Hepatocyte (in vitro differentiated cells): ENCODE data around the gene SORBS2. TPM values are rescaled to one million over a fixed set of nuclear protein-coding genes. Genes with fewer than 3 reads are reported as not detected.
A peak's percentile ranks its signal among the peaks of the same experiment; 100 is the strongest.
"Not testable (repeated sequence)": the region's sequence is repeated elsewhere in the genome, so short reads cannot be mapped to it uniquely, and the experiment has no call there.

Experiments used
- DNase-seq: peaks from one replicate; pipeline ENCODE4 v3.0.0-alpha.2; 2016; ENCODE audit warnings: low spot score
- H2AFZ ChIP-seq: fragments of 200-600 bp; sonication (generic); 2 replicates; pipeline ENCODE4 v1.6.0; 2016; ENCODE audit warnings: antibody characterized with exemption, mild to moderate bottlenecking
- H3K27ac ChIP-seq: fragments of 200-600 bp; sonication (generic); 2 replicates; pipeline ENCODE4 v1.5.1; 2016; ENCODE audit warnings: mild to moderate bottlenecking
- H3K27me3 ChIP-seq: fragments of 200-600 bp; sonication (generic); 2 replicates; pipeline ENCODE4 v1.6.1; 2016
- H3K36me3 ChIP-seq: fragments of 200-600 bp; sonication (generic); replicated peaks from 2 replicates; pipeline ENCODE4 v1.5.1; 2016; ENCODE audit warnings: low read depth; ENCODE audit not compliant: insufficient read depth
- H3K4me1 ChIP-seq: fragments of 200-600 bp; sonication (generic); 2 replicates; pipeline ENCODE4 v1.5.1; 2016; ENCODE audit warnings: mild to moderate bottlenecking, moderate library complexity; ENCODE audit not compliant: insufficient read depth
- H3K4me2 ChIP-seq: fragments of 200-600 bp; sonication (generic); 2 replicates; pipeline ENCODE4 v1.6.0; 2016
- H3K4me3 ChIP-seq: fragments of 200-600 bp; sonication (generic); 2 replicates; pipeline ENCODE4 v1.5.1; 2016; ENCODE audit warnings: mild to moderate bottlenecking
- H3K79me2 ChIP-seq: fragments of 200-600 bp; sonication (generic); 2 replicates; pipeline ENCODE4 v1.6.0; 2017; ENCODE audit warnings: mild to moderate bottlenecking
- H3K9me2 ChIP-seq: fragments of 200-600 bp; sonication (generic); replicated peaks from 2 replicates; pipeline ENCODE4 v1.6.0; 2017; ENCODE audit warnings: mild to moderate bottlenecking; ENCODE audit not compliant: insufficient read depth
- H3K9me3 ChIP-seq: fragments of 200-600 bp; sonication (generic); 2 replicates; pipeline ENCODE4 v1.5.1; 2016; ENCODE audit warnings: low read depth, mild to moderate bottlenecking
- H4K20me1 ChIP-seq: fragments of 200-600 bp; sonication (generic); 2 replicates; pipeline ENCODE4 v1.6.0; 2016; ENCODE audit warnings: mild to moderate bottlenecking; ENCODE audit not compliant: insufficient read depth, poor library complexity, severe bottlenecking
- CTCF ChIP-seq: fragments of 200-600 bp; sonication (generic); IDR thresholded peaks from 2 replicates; pipeline ENCODE4 v1.5.1; 2016; ENCODE audit warnings: antibody characterized with exemption, mild to moderate bottlenecking; ENCODE audit not compliant: poor library complexity
- EZH2 ChIP-seq: fragments of 200-600 bp; sonication (generic); IDR thresholded peaks from 2 replicates; pipeline ENCODE4 v1.6.1; 2016; ENCODE audit warnings: antibody characterized with exemption, mild to moderate bottlenecking, borderline replicate concordance
- EZH2phosphoT487 ChIP-seq: fragments of 200-600 bp; sonication (generic); IDR thresholded peaks from one replicate; pipeline ENCODE4 v1.6.1; 2018; ENCODE audit warnings: antibody characterized with exemption, mild to moderate bottlenecking, low read depth, moderate library complexity; ENCODE audit not compliant: unreplicated experiment, severe bottlenecking
- WGBS: methylation state at CpG from one replicate; pipeline ENCODE4 v1.1.6; 2016; ENCODE audit warnings: low lambda C conversion rate; ENCODE audit errors: missing lambda C conversion rate; 5-methylcytosine and 5-hydroxymethylcytosine counted together
- polyA plus RNA-seq: library from polyadenylated mRNA; unstranded; fragments of >200 nt; fragmentation: Nextera tagmentation; extraction: Ambion mirVana; gene quantifications from 2 replicates; pipeline ENCODE4 v1.2.1, GENCODE V29; 2016
- total RNA-seq: library from RNA; depleted of rRNA; stranded (reverse); fragments of >200 nt; gene quantifications from 2 replicates; pipeline ENCODE4 v1.2.3, GENCODE V29; 2014

SORBS2 gene, protein sequence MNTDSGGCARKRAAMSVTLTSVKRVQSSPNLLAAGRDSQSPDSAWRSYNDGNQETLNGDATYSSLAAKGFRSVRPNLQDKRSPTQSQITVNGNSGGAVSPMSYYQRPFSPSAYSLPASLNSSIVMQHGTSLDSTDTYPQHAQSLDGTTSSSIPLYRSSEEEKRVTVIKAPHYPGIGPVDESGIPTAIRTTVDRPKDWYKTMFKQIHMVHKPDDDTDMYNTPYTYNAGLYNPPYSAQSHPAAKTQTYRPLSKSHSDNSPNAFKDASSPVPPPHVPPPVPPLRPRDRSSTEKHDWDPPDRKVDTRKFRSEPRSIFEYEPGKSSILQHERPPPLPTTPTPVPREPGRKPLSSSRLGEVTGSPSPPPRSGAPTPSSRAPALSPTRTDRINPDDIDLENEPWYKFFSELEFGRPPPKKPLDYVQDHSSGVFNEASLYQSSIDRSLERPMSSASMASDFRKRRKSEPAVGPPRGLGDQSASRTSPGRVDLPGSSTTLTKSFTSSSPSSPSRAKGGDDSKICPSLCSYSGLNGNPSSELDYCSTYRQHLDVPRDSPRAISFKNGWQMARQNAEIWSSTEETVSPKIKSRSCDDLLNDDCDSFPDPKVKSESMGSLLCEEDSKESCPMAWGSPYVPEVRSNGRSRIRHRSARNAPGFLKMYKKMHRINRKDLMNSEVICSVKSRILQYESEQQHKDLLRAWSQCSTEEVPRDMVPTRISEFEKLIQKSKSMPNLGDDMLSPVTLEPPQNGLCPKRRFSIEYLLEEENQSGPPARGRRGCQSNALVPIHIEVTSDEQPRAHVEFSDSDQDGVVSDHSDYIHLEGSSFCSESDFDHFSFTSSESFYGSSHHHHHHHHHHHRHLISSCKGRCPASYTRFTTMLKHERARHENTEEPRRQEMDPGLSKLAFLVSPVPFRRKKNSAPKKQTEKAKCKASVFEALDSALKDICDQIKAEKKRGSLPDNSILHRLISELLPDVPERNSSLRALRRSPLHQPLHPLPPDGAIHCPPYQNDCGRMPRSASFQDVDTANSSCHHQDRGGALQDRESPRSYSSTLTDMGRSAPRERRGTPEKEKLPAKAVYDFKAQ (N-terminal part only)
- 52.1 and 56.5 TPM in 2 replicates for total RNA-seq
- 43.4 and 60.0 TPM in 2 replicates for polyA plus RNA-seq

GRCh38 chr4:185811509-185812364 is at the start of gene SORBS2:
Gene SORBS2, minus strand, starts transcription at chr4:185812194. Its CDS starts 121,623 bp downstream, at chr4:185690571.
- H3K9me3 ChIP-seq = no peaks in the 10 kb centered on the region
- peak within 1 kb of the TSS; percentile 78 for H3K4me2 ChIP-seq
- peaks cover 5% of the 10 kb centered on the region for H3K4me1 ChIP-seq
- H3K36me3 ChIP-seq = no peaks in the 10 kb centered on the region
- 41% methylated on average over 20 of the region's 20 CpGs for WGBS
- no peaks in the 10 kb centered on the region for H3K27me3 ChIP-seq
- H2AFZ ChIP-seq = peak within 1 kb of the TSS; percentile 66
- no peaks in the 10 kb centered on the region for H3K9me2 ChIP-seq
- peak within 1 kb of the TSS; percentile 11 for H3K4me3 ChIP-seq
- peaks cover 26% of the 10 kb centered on the region for H3K79me2 ChIP-seq
- peak within 1 kb of the TSS; percentile 71 for H3K27ac ChIP-seq
- DNase-seq = peak; percentile 75
- H4K20me1 ChIP-seq = no peaks in the 10 kb centered on the region
- TF ChIP-seq EZH2 = no peak
- no peak for TF ChIP-seq CTCF
- TF ChIP-seq EZH2phosphoT487 = no peak

DNA sequence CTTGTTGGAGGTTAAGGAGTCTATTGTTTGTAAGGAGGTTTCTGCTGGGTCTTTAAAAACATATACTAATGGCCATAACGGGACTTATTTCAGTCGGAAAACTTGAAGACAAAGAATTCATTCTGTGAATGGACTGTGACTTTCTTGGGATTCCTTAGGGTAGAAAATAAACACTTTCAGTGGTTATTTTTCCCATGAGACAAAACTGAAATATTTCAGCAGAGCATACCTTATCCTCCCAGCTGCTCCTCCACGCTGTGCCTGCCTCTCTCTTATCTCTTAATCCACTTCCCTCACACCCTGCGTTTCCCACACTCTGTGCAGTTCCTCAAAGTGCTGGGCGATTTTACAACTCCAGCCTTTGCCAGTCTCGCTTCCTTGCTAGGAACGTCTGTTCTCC is 47.1 kb upstream of the SORBS2 start:
- no peaks in the 10 kb centered on the region for H3K9me2 ChIP-seq
- H3K79me2 ChIP-seq = no peaks in the 10 kb centered on the region
- H3K9me3 ChIP-seq = no peaks in the 10 kb centered on the region
- DNase-seq = no peak
- H3K4me1 ChIP-seq = no peaks in the 10 kb centered on the region
- WGBS = 48% methylated on average over 7 of the region's 7 CpGs
- H3K4me2 ChIP-seq = no peak overlapping the region
- no peaks in the 10 kb centered on the region for H3K27me3 ChIP-seq
- H3K27ac ChIP-seq = no peak overlapping the region
- no peaks in the 10 kb centered on the region for H3K36me3 ChIP-seq
- TF ChIP-seq CTCF (no peak), EZH2 (no peak), EZH2phosphoT487 (no peak)
- no peaks in the 10 kb centered on the region for H4K20me1 ChIP-seq
- H3K4me3 ChIP-seq = no peak overlapping the region
- H2AFZ ChIP-seq = no peak overlapping the region

DNA sequence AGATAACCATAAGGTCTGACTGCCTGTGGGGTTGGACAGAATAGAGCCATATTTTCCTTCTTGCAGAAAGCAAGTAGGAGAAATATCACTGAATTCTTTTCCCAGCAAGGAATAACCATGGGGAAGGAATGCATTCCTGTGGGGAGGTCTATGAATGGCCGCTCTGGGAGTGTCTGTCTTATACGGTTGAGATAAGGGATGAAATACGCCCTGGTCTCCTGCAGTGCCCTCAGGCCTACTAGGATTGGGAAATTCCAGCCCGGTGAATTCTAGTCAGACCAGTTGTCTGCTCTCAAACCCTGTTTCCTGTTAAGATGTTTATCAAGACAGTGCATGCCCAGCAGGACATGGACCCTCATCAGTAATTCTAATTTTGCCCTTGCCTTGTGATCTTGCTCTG is 45.6 kb upstream of the SORBS2 start:
- H4K20me1 ChIP-seq, H3K4me1 ChIP-seq: not testable (repeated sequence)
- 63% methylated on average over 4 of the region's 4 CpGs for WGBS

More for the DNA sequence above, 45.6 kb upstream of the SORBS2 start:
- not testable (repeated sequence) for H3K4me2 ChIP-seq, H3K9me2 ChIP-seq, H3K36me3 ChIP-seq, H3K27me3 ChIP-seq, DNase-seq, H3K79me2 ChIP-seq, H3K9me3 ChIP-seq, H2AFZ ChIP-seq, H3K4me3 ChIP-seq, H3K27ac ChIP-seq
